ENCODE results near the gene POLG2.

DNA sequence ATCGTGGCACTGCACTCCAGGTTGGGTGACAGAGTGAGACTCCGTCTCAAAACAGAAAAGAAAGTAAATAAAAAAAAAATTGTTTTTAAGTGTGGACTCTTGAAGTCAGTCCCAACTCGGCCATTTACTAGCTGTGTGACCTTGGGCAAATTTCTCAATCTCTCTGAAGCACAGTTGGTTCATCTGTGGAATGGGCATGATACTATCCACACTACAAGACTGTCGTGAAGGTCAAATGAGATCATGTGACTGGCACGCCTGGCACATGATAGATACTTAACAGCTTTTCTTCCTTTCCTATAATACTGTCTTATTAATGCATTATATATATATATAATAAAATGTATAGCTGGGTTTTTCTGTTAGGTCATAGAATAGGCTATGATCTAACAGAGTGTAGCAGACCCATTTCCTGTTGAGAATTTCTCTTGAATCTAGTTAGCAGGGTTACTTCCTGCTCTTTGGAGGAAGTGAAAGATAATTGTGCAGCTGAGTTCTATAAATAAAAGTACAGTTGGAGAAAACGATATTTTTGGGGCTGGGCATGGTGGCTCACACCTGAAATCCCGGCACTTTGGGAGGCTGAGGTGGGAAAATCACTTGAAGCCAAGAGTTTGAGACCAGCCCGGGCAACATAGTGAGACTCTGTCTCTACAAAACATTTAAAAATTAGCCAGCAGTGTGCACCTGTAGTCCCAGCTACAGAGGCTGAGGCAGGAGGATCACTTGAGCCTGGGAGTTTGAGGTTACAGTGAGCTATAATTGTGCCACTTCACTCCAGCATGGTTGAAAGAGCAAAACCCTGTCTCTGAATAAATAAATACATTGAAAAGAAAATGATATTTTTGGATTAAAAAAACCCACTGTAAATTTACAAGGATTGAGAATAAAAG is 40.6 kb downstream of the POLG2 start:
- TF ChIP-seq CTCF (IDR thresholded peaks at IDR 0.05), result no peak
- TF ChIP-seq POLR2A (IDR thresholded peaks at IDR 0.05), result no peak
